Liver (tissue), 3 donors: ENCODE data around the gene TRIM13.

Experiments used
- RAD21 ChIP-seq, 2 donors: IDR thresholded peaks; 2 replicates each; pipeline ENCODE4 v1.6.1; 2016; ENCODE audit warnings: antibody characterized with exemption in 2 of 2, mild to moderate bottlenecking in 2 of 2
- REST ChIP-seq: IDR thresholded peaks from 2 replicates; pipeline ENCODE4 v1.6.1; 2016; ENCODE audit warnings: antibody characterized with exemption, mild to moderate bottlenecking
- TF ChIP-seq, protein P1 (sequence below): fragments of 150-350 bp; IDR thresholded peaks from 2 replicates; pipeline ENCODE4 v1.5.1; 2017; ENCODE audit warnings: improper control_type of control experiment, low read depth, low read length; ENCODE audit not compliant: missing input control
- donor health status: healthy.
- donor health status: healthy.

GRCh38 chr13:49980266-49980665 is 16.6 kb upstream of the TRIM13 start:
- TF ChIP-seq, protein P1, sequence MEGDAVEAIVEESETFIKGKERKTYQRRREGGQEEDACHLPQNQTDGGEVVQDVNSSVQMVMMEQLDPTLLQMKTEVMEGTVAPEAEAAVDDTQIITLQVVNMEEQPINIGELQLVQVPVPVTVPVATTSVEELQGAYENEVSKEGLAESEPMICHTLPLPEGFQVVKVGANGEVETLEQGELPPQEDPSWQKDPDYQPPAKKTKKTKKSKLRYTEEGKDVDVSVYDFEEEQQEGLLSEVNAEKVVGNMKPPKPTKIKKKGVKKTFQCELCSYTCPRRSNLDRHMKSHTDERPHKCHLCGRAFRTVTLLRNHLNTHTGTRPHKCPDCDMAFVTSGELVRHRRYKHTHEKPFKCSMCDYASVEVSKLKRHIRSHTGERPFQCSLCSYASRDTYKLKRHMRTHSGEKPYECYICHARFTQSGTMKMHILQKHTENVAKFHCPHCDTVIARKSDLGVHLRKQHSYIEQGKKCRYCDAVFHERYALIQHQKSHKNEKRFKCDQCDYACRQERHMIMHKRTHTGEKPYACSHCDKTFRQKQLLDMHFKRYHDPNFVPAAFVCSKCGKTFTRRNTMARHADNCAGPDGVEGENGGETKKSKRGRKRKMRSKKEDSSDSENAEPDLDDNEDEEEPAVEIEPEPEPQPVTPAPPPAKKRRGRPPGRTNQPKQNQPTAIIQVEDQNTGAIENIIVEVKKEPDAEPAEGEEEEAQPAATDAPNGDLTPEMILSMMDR, result no peak
- no peak for TF ChIP-seq REST
- no peak for TF ChIP-seq RAD21 (IDR thresholded peaks at IDR 0.05)
